HepG2 (cell line): ENCODE data around the gene POLD3.

Experiments used
- EEA1 ChIP-seq: sonication (generic); formaldehyde crosslinking; IDR thresholded peaks from 2 replicates; pipeline ENCODE4 v1.5.1; 2020; ENCODE audit warnings: mild to moderate bottlenecking, missing genetic modification reagents, borderline replicate concordance
- EZH2 ChIP-seq: conservative IDR thresholded peaks from 2 replicates; pipeline ENCODE4 v1.6.1; 2012; ENCODE audit warnings: mild to moderate bottlenecking, low read depth, low read length, moderate library complexity
- HNF4G ChIP-seq, 2 experiments: sonication (generic) in 1 of 2; formaldehyde crosslinking in 1 of 2; IDR thresholded peaks; 2 replicates each; pipeline versions ENCODE4 v1.4.0 to v1.6.1; 2011 to 2020; ENCODE audit warnings: borderline replicate concordance in 2 of 2, low read depth in 2 of 2, mild to moderate bottlenecking in 2 of 2, low read length in 1 of 2, missing genetic modification reagents in 1 of 2, moderate library complexity in 1 of 2
- IRF2 ChIP-seq: IDR thresholded peaks from 2 replicates; pipeline ENCODE4 v1.6.1; 2018; ENCODE audit warnings: missing genetic modification reagents, missing compliant biosample characterization
- MAFG ChIP-seq: sonication (generic); formaldehyde crosslinking; IDR thresholded peaks from 2 replicates; pipeline ENCODE4 v1.5.1; 2020; ENCODE audit warnings: mild to moderate bottlenecking, missing genetic modification reagents
- RFX5 ChIP-seq: IDR thresholded peaks from 2 replicates; pipeline ENCODE4 v1.6.1; 2011; ENCODE audit warnings: low read depth, low read length, improper control_type of control experiment
- TF ChIP-seq, protein P1 (sequence below): sonication (generic); formaldehyde crosslinking; IDR thresholded peaks from 2 replicates; pipeline ENCODE4 v1.4.0; 2020; ENCODE audit warnings: missing genetic modification reagents, borderline replicate concordance

DNA sequence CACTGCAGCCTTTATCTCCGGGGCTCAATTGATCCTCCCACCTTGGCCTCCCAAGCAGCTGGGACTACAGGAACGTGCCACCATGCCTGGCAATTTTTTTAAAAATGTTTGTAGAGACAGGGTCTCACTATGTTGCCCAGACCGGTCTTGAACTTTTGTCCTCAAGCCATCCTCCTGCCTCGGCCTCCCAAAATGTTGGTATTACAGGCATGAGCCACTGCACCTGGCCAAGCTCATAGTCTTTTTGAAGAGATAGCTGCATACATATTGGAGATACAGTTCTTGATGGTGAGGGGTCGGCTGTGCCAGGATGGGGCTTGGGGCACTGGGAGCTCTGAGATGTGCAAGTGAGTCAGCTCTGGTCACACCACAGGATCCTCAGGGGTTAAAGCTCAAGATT lies 85.7 kb downstream of the POLD3 start:
- TF ChIP-seq IRF2 (no peak), HNF4G (IDR thresholded peaks at IDR 0.05; ENCODE audit: borderline replicate concordance, low read depth, low read length) (no peak), HNF4G (CRISPR knock-in tag; IDR thresholded peaks at IDR 0.05; ENCODE audit: borderline replicate concordance, low read depth) (no peak), MAFG (CRISPR knock-in tag) (no peak), EZH2 (no peak), RFX5 (no peak), EEA1 (CRISPR knock-in tag) (no peak)
- TF ChIP-seq, protein P1, sequence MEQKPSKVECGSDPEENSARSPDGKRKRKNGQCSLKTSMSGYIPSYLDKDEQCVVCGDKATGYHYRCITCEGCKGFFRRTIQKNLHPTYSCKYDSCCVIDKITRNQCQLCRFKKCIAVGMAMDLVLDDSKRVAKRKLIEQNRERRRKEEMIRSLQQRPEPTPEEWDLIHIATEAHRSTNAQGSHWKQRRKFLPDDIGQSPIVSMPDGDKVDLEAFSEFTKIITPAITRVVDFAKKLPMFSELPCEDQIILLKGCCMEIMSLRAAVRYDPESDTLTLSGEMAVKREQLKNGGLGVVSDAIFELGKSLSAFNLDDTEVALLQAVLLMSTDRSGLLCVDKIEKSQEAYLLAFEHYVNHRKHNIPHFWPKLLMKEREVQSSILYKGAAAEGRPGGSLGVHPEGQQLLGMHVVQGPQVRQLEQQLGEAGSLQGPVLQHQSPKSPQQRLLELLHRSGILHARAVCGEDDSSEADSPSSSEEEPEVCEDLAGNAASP, result no peak
